ENCODE measurements around the gene SLX4IP. TPM values are rescaled to one million over a fixed set of nuclear protein-coding genes. Genes with fewer than 3 reads are reported as not detected.

Gene SLX4IP
- total RNA-seq, 2 donors from 2014 or later = 4.7 to 5.8 TPM

DNA sequence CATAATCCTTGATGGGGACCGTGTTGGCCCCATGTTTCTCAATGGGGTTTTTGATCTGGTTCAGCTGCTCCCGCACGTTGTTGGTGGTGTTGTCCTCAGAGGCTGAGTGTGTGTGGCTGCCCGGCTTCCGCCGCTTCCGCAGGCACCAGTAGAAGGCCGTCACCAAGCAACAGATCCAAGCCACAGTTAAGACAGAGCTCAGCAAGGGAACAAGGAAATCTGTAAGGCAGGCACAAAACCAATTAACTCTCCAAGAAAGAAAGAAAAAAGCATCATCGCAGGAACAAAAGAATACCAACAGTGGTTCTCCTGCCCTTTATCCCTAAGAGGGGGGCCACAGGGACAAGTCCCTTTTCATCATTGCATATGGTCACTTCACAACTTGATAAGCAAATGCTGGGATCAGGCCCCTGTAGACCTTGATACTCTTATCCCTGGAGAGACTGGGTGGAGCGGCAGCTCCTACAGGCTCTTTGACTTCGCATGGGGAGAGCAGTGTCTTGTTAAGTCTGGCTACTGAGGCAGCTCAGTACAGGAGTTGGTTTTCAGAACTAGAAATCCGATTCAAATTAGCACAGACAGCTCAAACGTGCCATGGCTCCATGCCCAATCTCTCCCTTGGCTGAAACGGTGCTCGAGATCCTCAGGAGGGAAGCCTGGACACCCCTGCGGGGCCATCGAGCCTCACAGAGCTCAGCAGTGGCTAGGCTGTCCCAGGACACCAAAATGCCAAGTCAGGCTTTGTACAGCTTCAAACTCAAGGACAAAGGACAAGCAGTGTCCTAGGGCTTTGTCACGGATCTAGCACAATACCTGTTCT, 204.8 kb downstream of the SLX4IP start:
- peaks cover 39 to 83% of the 10 kb centered on the region in 2 donors for H3K4me1 ChIP-seq (ENCODE audit: control insufficient read depth in 1 of 2, low read depth in 2 of 2)
- H3K36me3 ChIP-seq = peaks cover 44% of the 10 kb centered on the region

GRCh38 chr20:10640897-10641296, 205.8 kb downstream of the SLX4IP start:
- Histone ChIP-seq H3K4me3 (no peak overlapping the region), H3K27me3 (replicated peaks; ENCODE audit: insufficient read depth) (no peaks in the 10 kb centered on the region), H3K27ac (peak overlapping the region; percentile 98 to 100), H3K9me3 (no peaks in the 10 kb centered on the region), H3K4me1 (ENCODE audit: control insufficient read depth in 1 of 2, low read depth in 2 of 2) (peaks cover 33 to 83% of the 10 kb centered on the region in 2 donors), H3K36me3 (peaks cover 54% of the 10 kb centered on the region)
- no peak for ATAC-seq (ENCODE audit: insufficient number of reproducible peaks, low FRiP score, low read depth)
- TF ChIP-seq, protein P1, sequence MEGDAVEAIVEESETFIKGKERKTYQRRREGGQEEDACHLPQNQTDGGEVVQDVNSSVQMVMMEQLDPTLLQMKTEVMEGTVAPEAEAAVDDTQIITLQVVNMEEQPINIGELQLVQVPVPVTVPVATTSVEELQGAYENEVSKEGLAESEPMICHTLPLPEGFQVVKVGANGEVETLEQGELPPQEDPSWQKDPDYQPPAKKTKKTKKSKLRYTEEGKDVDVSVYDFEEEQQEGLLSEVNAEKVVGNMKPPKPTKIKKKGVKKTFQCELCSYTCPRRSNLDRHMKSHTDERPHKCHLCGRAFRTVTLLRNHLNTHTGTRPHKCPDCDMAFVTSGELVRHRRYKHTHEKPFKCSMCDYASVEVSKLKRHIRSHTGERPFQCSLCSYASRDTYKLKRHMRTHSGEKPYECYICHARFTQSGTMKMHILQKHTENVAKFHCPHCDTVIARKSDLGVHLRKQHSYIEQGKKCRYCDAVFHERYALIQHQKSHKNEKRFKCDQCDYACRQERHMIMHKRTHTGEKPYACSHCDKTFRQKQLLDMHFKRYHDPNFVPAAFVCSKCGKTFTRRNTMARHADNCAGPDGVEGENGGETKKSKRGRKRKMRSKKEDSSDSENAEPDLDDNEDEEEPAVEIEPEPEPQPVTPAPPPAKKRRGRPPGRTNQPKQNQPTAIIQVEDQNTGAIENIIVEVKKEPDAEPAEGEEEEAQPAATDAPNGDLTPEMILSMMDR (IDR thresholded peaks at IDR 0.05) = no peak
- DNase-seq (ENCODE audit: low spot score) = no peak

More for the DNA sequence above, 204.8 kb downstream of the SLX4IP start:
- TF ChIP-seq, protein P1 (IDR thresholded peaks at IDR 0.05) = no peak
- ATAC-seq (ENCODE audit: insufficient number of reproducible peaks, low FRiP score, low read depth) = peak; percentile 57
- Histone ChIP-seq H3K4me3 (peak overlapping the region; percentile 64), H3K9me3 (no peaks in the 10 kb centered on the region), H3K27me3 (replicated peaks; ENCODE audit: insufficient read depth) (no peaks in the 10 kb centered on the region), H3K27ac (peak overlapping the region; percentile 98 to 100)
- DNase-seq (ENCODE audit: low spot score) = peak; percentile 39

DNA sequence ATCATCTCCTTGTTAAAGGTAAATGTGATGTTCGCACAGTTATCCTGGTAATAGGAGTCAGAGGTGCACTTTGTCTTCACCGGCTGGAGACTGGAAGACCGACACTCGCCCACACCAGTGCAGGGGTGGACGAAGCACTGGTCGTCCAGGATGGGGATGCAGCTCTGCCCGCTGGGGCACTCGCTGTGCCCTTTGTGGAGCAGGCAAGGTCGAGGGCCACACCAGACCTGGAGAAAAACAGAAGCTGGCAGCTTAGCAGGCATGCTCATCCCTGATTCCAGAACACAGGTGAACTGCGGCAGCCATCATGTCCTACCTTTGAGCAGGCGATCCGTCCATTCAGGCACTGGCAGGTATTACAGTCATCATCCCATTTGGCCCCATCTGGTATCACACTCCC, 206.4 kb downstream of the SLX4IP start:
- H3K9me3 ChIP-seq = no peaks in the 10 kb centered on the region
- no peak overlapping the region for H3K4me3 ChIP-seq
- peaks cover 27 to 83% of the 10 kb centered on the region in 2 donors for H3K4me1 ChIP-seq (ENCODE audit: control insufficient read depth in 1 of 2, low read depth in 2 of 2)
- H3K36me3 ChIP-seq = peaks cover 59% of the 10 kb centered on the region
- TF ChIP-seq, protein P1 (IDR thresholded peaks at IDR 0.05) = no peak
- no peak for ATAC-seq (ENCODE audit: insufficient number of reproducible peaks, low FRiP score, low read depth)
- DNase-seq (ENCODE audit: low spot score) = no peak
- peak overlapping the region; percentile 98 to 100 for H3K27ac ChIP-seq
- H3K27me3 ChIP-seq (replicated peaks; ENCODE audit: insufficient read depth) = no peaks in the 10 kb centered on the region

GRCh38 chr20:10641893-10642292, 206.8 kb downstream of the SLX4IP start:
- TF ChIP-seq, protein P1 (IDR thresholded peaks at IDR 0.05) = no peak
- no peaks in the 10 kb centered on the region for H3K27me3 ChIP-seq (replicated peaks; ENCODE audit: insufficient read depth)
- ATAC-seq (ENCODE audit: insufficient number of reproducible peaks, low FRiP score, low read depth) = no peak
- peaks cover 23 to 83% of the 10 kb centered on the region in 2 donors for H3K4me1 ChIP-seq (ENCODE audit: control insufficient read depth in 1 of 2, low read depth in 2 of 2)
- no peaks in the 10 kb centered on the region for H3K9me3 ChIP-seq
- H3K4me3 ChIP-seq = no peak overlapping the region
- H3K27ac ChIP-seq = peak overlapping the region; percentile 98 to 100
- DNase-seq (ENCODE audit: low spot score) = no peak
- peaks cover 64% of the 10 kb centered on the region for H3K36me3 ChIP-seq

- TF ChIP-seq, protein P1 (IDR thresholded peaks at IDR 0.05) = no peak
- H3K9me3 ChIP-seq = no peaks in the 10 kb centered on the region
- no peak for ATAC-seq (ENCODE audit: insufficient number of reproducible peaks, low FRiP score, low read depth)
- H3K4me1 ChIP-seq (ENCODE audit: control insufficient read depth in 1 of 2, low read depth in 2 of 2) = peaks cover 18 to 83% of the 10 kb centered on the region in 2 donors
- peaks cover 75% of the 10 kb centered on the region for H3K36me3 ChIP-seq
- no peaks in the 10 kb centered on the region for H3K27me3 ChIP-seq (replicated peaks; ENCODE audit: insufficient read depth)
- peak overlapping the region; percentile 98 to 100 for H3K27ac ChIP-seq
- no peak overlapping the region for H3K4me3 ChIP-seq
- DNase-seq (ENCODE audit: low spot score) = no peak
These were observed 207.9 kb downstream of the SLX4IP start for GRCh38 chr20:10642856-10643559.
